GM12878 (cell line): Measurements from ENCODE around the gene SHROOM3. TPM values are rescaled to one million over a fixed set of nuclear protein-coding genes. Genes with fewer than 3 reads are reported as not detected.

Experiments
- ATAC-seq: fragments of 200-7000 bp; cut with Tn5 transposase; 3 replicates; pipeline ENCODE4 v1.9.1; 2020; ENCODE audit warnings: mild to moderate bottlenecking, moderate library complexity
- BruUV-seq: library from RNA; stranded (reverse); fragments of 400-500 nt; replicated peaks from 2 replicates; lab custom pipeline; 2021; lab: Mats Ljungman, UMichigan
- CTCF ChIA-PET: fragments of 300-600 bp; sonication (Branson Sonifier 250); formaldehyde crosslinking; extraction: SDS; loops from one replicate; lab custom pipeline; 2021; ENCODE audit warnings: inconsistent platforms; lab: Yijun Ruan, JAX
- POLR2A ChIA-PET: fragments of 350-600 bp; formaldehyde crosslinking; extraction: SDS; loops from one replicate; lab custom pipeline; 2021; ENCODE audit warnings: inconsistent platforms; lab: Charles Lee
- RAD21 ChIA-PET: fragments of 300-600 bp; sonication (Branson Sonifier 250); formaldehyde crosslinking; loops from one replicate; lab custom pipeline; 2023; ENCODE audit warnings: antibody characterized with exemption; ENCODE audit not compliant: unreplicated experiment; lab: Charles Lee
- SMC1A ChIA-PET: fragments of 300-600 bp; sonication (Branson Sonifier 250); formaldehyde crosslinking; loops from one replicate; lab custom pipeline; 2023; ENCODE audit not compliant: unreplicated experiment, uncharacterized antibody; lab: Charles Lee
- DNase-seq: peaks from one replicate; pipeline ENCODE4 v3.0.0-alpha.2; 2011; ENCODE audit warnings: low read depth, low spot score
- FAIRE-seq: peaks from 3 replicates; lab custom pipeline; 2011; peaks lifted over from hg19 to GRCh38; lab: Jason Lieb, UNC
- H2AFZ ChIP-seq: 2 replicates; pipeline ENCODE4 v1.6.0; 2011; ENCODE audit warnings: low read depth, low read length, control low read depth; ENCODE audit not compliant: control insufficient read depth
- H3K27ac ChIP-seq: 2 replicates; pipeline ENCODE4 v1.5.1; 2011; ENCODE audit warnings: control low read depth; ENCODE audit not compliant: control insufficient read depth, insufficient read depth
- H3K27me3 ChIP-seq, 2 experiments: replicated peaks in 1 of 2; 2 replicates each; pipeline versions ENCODE4 v1.6.0 to v1.6.1; 2011; ENCODE audit warnings: low read length in 1 of 2; ENCODE audit not compliant: control insufficient read depth in 2 of 2, insufficient read depth in 2 of 2
- H3K36me3 ChIP-seq, 2 experiments: 2 replicates each; pipeline ENCODE4 v1.5.1; 2011; ENCODE audit warnings: low read length in 1 of 2; ENCODE audit not compliant: control insufficient read depth in 2 of 2, insufficient read depth in 2 of 2
- H3K4me1 ChIP-seq: 2 replicates; pipeline ENCODE4 v1.6.1; 2011; ENCODE audit warnings: mild to moderate bottlenecking, low read length, moderate library complexity, mixed read lengths; ENCODE audit not compliant: control insufficient read depth, insufficient read depth
- H3K4me2 ChIP-seq: 2 replicates; pipeline ENCODE4 v1.6.0; 2011; ENCODE audit warnings: control low read depth; ENCODE audit not compliant: control insufficient read depth, insufficient read depth
- H3K4me3 ChIP-seq: fragments of 200-600 bp; sonication (generic); 2 replicates; pipeline ENCODE4 v1.5.1; 2016
- H3K79me2 ChIP-seq: 2 replicates; pipeline ENCODE4 v1.6.0; 2011; ENCODE audit warnings: low read length; ENCODE audit not compliant: control insufficient read depth, insufficient read depth
- H3K9ac ChIP-seq: 2 replicates; pipeline ENCODE4 v1.8.0; 2011; ENCODE audit warnings: low read length, control low read depth, mixed read lengths; ENCODE audit not compliant: control insufficient read depth, insufficient read depth
- H3K9me3 ChIP-seq: replicated peaks from 3 replicates; pipeline ENCODE4 v1.5.1; 2011; ENCODE audit warnings: mild to moderate bottlenecking, low read length; ENCODE audit not compliant: control insufficient read depth, insufficient read depth
- H4K20me1 ChIP-seq: 2 replicates; pipeline ENCODE4 v1.6.0; 2011; ENCODE audit not compliant: control insufficient read depth, insufficient read depth
- ATF7 ChIP-seq: fragments of 450-650 bp; IDR thresholded peaks from 2 replicates; pipeline ENCODE4 v1.6.1; 2016; ENCODE audit warnings: low read depth, mild to moderate bottlenecking
- BMI1 ChIP-seq: fragments of 450-650 bp; IDR thresholded peaks from 2 replicates; pipeline ENCODE4 v1.6.1; 2016; ENCODE audit warnings: mild to moderate bottlenecking, moderate library complexity, borderline replicate concordance
- FOXM1 ChIP-seq: IDR thresholded peaks from 2 replicates; pipeline ENCODE4 v1.6.1; 2012; ENCODE audit warnings: low read depth, mild to moderate bottlenecking, inconsistent platforms, low read length, moderate library complexity
- HDAC6 ChIP-seq: fragments of 200-600 bp; sonication (generic); IDR thresholded peaks from one replicate; pipeline ENCODE4 v1.8.0; 2017; ENCODE audit warnings: antibody characterized with exemption; ENCODE audit not compliant: unreplicated experiment
- POLR2A ChIP-seq: IDR thresholded peaks from 2 replicates; pipeline ENCODE4 v1.6.1; 2011; ENCODE audit warnings: low read depth, mild to moderate bottlenecking, low read length
- POLR2AphosphoS2 ChIP-seq: IDR thresholded peaks from 2 replicates; pipeline ENCODE4 v1.6.1; 2011; ENCODE audit warnings: low read depth, mild to moderate bottlenecking, low read length, improper control_type of control experiment, moderate library complexity
- SIN3A ChIP-seq: IDR thresholded peaks from 2 replicates; pipeline ENCODE4 v1.6.1; 2012; ENCODE audit warnings: low read depth, low read length, improper control_type of control experiment
- SIX5 ChIP-seq: IDR thresholded peaks from 2 replicates; pipeline ENCODE4 v1.6.1; 2011; ENCODE audit warnings: mild to moderate bottlenecking, low read depth, low read length, moderate library complexity; ENCODE audit not compliant: severe bottlenecking
- ZNF207 ChIP-seq: fragments of 450-650 bp; IDR thresholded peaks from 2 replicates; pipeline ENCODE4 v1.6.1; 2014; ENCODE audit warnings: antibody characterized with exemption, mild to moderate bottlenecking, borderline replicate concordance
- ZNF24 ChIP-seq: fragments of 450-650 bp; IDR thresholded peaks from 2 replicates; pipeline ENCODE4 v1.6.1; 2017; ENCODE audit warnings: antibody characterized with exemption, mild to moderate bottlenecking
- ZNF687 ChIP-seq: fragments of 450-650 bp; IDR thresholded peaks from 2 replicates; pipeline ENCODE4 v1.6.1; 2017; ENCODE audit warnings: mild to moderate bottlenecking, moderate library complexity
- WGBS: methylation state at CpG from one replicate; pipeline ENCODE4 v1.1.6; 2016; ENCODE audit warnings: low lambda C conversion rate; ENCODE audit not compliant: insufficient replicate concordance, insufficient coverage; ENCODE audit errors: missing lambda C conversion rate; 5-methylcytosine and 5-hydroxymethylcytosine counted together
- in situ Hi-C: fragments of 300-500 bp; cut with MboI; formaldehyde crosslinking; loops from 9 replicates; pipeline ENCODE4 v1.14.3; 2018; ENCODE audit warnings: mixed read lengths
- intact Hi-C: fragments of 100-400 bp; cut with micrococcal nuclease; formaldehyde crosslinking; loops from one replicate; pipeline ENCODE4 v1.14.2; 2022; ENCODE audit not compliant: unreplicated experiment
- polyA plus RNA-seq, 11 experiments: library from polyadenylated mRNA; depleted of rRNA in 4 of 11; unstranded in 6 of 11; stranded (reverse) in 5 of 11; fragments of >200 nt; fragmentation: Nextera tagmentation in 4 of 11; fragmentation: Illumina TruSeq in 1 of 11; extraction: Ambion mirVana in 4 of 11; extraction: Trizol in 1 of 11; gene quantifications; 1 replicate in 1 of 11; 2 replicates in 10 of 11; pipeline versions ENCODE4 v1.2.1 to v1.2.3, GENCODE V29; 2011 to 2016; ENCODE audit warnings: inconsistent platforms in 2 of 11, missing spikeins in 2 of 11, low read depth in 1 of 11
- total RNA-seq, 4 experiments: library from RNA; depleted of rRNA in 3 of 4; stranded (reverse); fragments of >200 nt in 3 of 4; fragmentation: Illumina TruSeq in 1 of 4; extraction: Trizol in 1 of 4; gene quantifications; 2 replicates each; pipeline versions ENCODE4 v1.2.1 to v1.2.3, GENCODE V29; 2013 to 2021
- TF ChIP-seq, protein P1 (sequence below): IDR thresholded peaks from 2 replicates; pipeline ENCODE4 v1.6.1; 2012; ENCODE audit warnings: improper control_type of control experiment, low read depth, low read length; ENCODE audit not compliant: insufficient replicate concordance
- TF ChIP-seq, protein P2 (sequence below): fragments of 450-650 bp; formaldehyde crosslinking; IDR thresholded peaks from 2 replicates; pipeline ENCODE4 v1.5.0; 2022; ENCODE audit warnings: mild to moderate bottlenecking, missing genetic modification characterization

SHROOM3 gene
- total and polyA plus RNA-seq, 10 of the 15 experiments (the other 5 are each of a cell fraction or from before 2014, with no cell fraction given): under 0.01 to 0.29 (median 0.08) TPM; not detected in 1

DNA sequence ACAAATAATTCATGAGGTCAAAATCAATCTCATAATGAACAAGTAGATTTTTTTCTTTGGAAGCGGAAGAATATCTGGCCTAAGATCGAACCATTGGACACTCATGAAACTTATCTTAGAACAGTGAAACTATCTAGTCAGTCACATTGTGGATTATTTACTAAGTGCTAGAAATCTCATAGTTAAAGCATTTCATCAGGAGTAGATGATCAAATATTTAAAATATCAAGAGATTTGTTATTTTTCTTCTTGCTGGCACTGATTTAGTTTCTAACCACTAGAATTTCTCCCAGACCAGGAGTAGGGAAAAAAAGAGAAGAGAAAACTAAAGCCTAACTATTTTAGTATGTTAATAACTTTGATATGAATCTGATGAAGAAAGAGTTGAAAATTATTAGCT, 105.5 kb downstream of the SHROOM3 start:
- BruUV-seq: no TSS peak
- 98% methylated on average over 2 of the region's 2 CpGs for WGBS
- RAD21 ChIA-PET: no interaction called here
- TF ChIP-seq POLR2A (no peak), SIX5 (no peak), SIN3A (no peak), POLR2AphosphoS2 (no peak), ZNF207 (no peak), ZNF24 (no peak), ATF7 (no peak), ZNF687 (no peak), FOXM1 (no peak), BMI1 (no peak), HDAC6 (no peak)
- TF ChIP-seq, protein P1, sequence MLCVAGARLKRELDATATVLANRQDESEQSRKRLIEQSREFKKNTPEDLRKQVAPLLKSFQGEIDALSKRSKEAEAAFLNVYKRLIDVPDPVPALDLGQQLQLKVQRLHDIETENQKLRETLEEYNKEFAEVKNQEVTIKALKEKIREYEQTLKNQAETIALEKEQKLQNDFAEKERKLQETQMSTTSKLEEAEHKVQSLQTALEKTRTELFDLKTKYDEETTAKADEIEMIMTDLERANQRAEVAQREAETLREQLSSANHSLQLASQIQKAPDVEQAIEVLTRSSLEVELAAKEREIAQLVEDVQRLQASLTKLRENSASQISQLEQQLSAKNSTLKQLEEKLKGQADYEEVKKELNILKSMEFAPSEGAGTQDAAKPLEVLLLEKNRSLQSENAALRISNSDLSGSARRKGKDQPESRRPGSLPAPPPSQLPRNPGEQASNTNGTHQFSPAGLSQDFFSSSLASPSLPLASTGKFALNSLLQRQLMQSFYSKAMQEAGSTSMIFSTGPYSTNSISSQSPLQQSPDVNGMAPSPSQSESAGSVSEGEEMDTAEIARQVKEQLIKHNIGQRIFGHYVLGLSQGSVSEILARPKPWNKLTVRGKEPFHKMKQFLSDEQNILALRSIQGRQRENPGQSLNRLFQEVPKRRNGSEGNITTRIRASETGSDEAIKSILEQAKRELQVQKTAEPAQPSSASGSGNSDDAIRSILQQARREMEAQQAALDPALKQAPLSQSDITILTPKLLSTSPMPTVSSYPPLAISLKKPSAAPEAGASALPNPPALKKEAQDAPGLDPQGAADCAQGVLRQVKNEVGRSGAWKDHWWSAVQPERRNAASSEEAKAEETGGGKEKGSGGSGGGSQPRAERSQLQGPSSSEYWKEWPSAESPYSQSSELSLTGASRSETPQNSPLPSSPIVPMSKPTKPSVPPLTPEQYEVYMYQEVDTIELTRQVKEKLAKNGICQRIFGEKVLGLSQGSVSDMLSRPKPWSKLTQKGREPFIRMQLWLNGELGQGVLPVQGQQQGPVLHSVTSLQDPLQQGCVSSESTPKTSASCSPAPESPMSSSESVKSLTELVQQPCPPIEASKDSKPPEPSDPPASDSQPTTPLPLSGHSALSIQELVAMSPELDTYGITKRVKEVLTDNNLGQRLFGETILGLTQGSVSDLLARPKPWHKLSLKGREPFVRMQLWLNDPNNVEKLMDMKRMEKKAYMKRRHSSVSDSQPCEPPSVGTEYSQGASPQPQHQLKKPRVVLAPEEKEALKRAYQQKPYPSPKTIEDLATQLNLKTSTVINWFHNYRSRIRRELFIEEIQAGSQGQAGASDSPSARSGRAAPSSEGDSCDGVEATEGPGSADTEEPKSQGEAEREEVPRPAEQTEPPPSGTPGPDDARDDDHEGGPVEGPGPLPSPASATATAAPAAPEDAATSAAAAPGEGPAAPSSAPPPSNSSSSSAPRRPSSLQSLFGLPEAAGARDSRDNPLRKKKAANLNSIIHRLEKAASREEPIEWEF: no peak
- TF ChIP-seq, protein P2, sequence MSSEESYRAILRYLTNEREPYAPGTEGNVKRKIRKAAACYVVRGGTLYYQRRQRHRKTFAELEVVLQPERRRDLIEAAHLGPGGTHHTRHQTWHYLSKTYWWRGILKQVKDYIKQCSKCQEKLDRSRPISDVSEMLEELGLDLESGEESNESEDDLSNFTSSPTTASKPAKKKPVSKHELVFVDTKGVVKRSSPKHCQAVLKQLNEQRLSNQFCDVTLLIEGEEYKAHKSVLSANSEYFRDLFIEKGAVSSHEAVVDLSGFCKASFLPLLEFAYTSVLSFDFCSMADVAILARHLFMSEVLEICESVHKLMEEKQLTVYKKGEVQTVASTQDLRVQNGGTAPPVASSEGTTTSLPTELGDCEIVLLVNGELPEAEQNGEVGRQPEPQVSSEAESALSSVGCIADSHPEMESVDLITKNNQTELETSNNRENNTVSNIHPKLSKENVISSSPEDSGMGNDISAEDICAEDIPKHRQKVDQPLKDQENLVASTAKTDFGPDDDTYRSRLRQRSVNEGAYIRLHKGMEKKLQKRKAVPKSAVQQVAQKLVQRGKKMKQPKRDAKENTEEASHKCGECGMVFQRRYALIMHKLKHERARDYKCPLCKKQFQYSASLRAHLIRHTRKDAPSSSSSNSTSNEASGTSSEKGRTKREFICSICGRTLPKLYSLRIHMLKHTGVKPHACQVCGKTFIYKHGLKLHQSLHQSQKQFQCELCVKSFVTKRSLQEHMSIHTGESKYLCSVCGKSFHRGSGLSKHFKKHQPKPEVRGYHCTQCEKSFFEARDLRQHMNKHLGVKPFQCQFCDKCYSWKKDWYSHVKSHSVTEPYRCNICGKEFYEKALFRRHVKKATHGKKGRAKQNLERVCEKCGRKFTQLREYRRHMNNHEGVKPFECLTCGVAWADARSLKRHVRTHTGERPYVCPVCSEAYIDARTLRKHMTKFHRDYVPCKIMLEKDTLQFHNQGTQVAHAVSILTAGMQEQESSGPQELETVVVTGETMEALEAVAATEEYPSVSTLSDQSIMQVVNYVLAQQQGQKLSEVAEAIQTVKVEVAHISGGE (CRISPR knock-in tag): no peak

More for the DNA sequence above, 105.5 kb downstream of the SHROOM3 start:
- Histone ChIP-seq H2AFZ (no peak overlapping the region), H3K4me3 (no peak overlapping the region), H3K36me3 (no peaks in the 10 kb centered on the region), H4K20me1 (no peaks in the 10 kb centered on the region), H3K9me3 (peaks cover 2% of the 10 kb centered on the region), H3K27ac (no peak overlapping the region), H3K9ac (no peak overlapping the region), H3K79me2 (no peaks in the 10 kb centered on the region), H3K4me2 (no peak overlapping the region), H3K4me1 (no peaks in the 10 kb centered on the region; the same call in 1 of the 2 replicates), H3K27me3 (no peaks in the 10 kb centered on the region; a peak in 1 of 4 replicates)
- POLR2A ChIA-PET: no interaction called here
- CTCF ChIA-PET: no interaction called here
- intact Hi-C loops: no loop called here
- SMC1A ChIA-PET: no interaction called here
- DNase-seq: no peak
- ATAC-seq: no peak
- in situ Hi-C loops: no loop called here
- no peak for FAIRE-seq
